ENCODE measurements around the gene APBB1IP.
"Not testable (repeated sequence)": the region's sequence is repeated elsewhere in the genome, so short reads cannot be mapped to it uniquely, and the experiment has no call there.

The APBB1IP gene

GRCh38 chr10:26445411-26446031, 7.4 kb downstream of the APBB1IP start:
- DNase-seq: no peak

- DNase-seq: no peak
Observed at GRCh38 chr10:26446258-26446657, 8.1 kb downstream of the APBB1IP start.

- DNase-seq: no peak
Observed at GRCh38 chr10:26448292-26448691, 10.2 kb downstream of the APBB1IP start.

GRCh38 chr10:26448706-26449435, 10.7 kb downstream of the APBB1IP start:
- no peak for DNase-seq

GRCh38 chr10:26449726-26450125, 11.6 kb downstream of the APBB1IP start:
- no peak for DNase-seq

- no peak for DNase-seq
Observed at GRCh38 chr10:26451903-26452302, 13.8 kb downstream of the APBB1IP start.

GRCh38 chr10:26453850-26454249, 15.7 kb downstream of the APBB1IP start:
- DNase-seq: no peak

GRCh38 chr10:26454891-26455290, 16.8 kb downstream of the APBB1IP start:
- no peak for DNase-seq

GRCh38 chr10:26455567-26456315, 17.6 kb downstream of the APBB1IP start:
- DNase-seq: no peak

- no peak for DNase-seq
Observed at GRCh38 chr10:26457088-26457487, 18.9 kb downstream of the APBB1IP start.

- DNase-seq: no peak
Observed at GRCh38 chr10:26460736-26461135, 22.6 kb downstream of the APBB1IP start.

GRCh38 chr10:26463986-26464385, 25.8 kb downstream of the APBB1IP start:
- DNase-seq: no peak

- DNase-seq: no peak
Observed at GRCh38 chr10:26464632-26465280, 26.6 kb downstream of the APBB1IP start.

- DNase-seq: not testable (repeated sequence)
Observed at GRCh38 chr10:26466531-26466930, 28.4 kb downstream of the APBB1IP start.

GRCh38 chr10:26467639-26468038, 29.5 kb downstream of the APBB1IP start:
- DNase-seq: no peak

- DNase-seq: no peak
Observed at GRCh38 chr10:26468291-26468690, 30.1 kb downstream of the APBB1IP start.

GRCh38 chr10:26468700-26469099, 30.6 kb downstream of the APBB1IP start:
- no peak for DNase-seq

GRCh38 chr10:26472492-26472778, 34.3 kb downstream of the APBB1IP start:
- no peak for DNase-seq

- no peak for DNase-seq
Observed at GRCh38 chr10:26474026-26474425, 35.9 kb downstream of the APBB1IP start.

GRCh38 chr10:26474845-26475244, 36.7 kb downstream of the APBB1IP start:
- not testable (repeated sequence) for DNase-seq

GRCh38 chr10:26475386-26475785, 37.2 kb downstream of the APBB1IP start:
- DNase-seq: no peak

GRCh38 chr10:26477501-26477900, 39.4 kb downstream of the APBB1IP start:
- DNase-seq: no peak

- DNase-seq: no peak
Observed at GRCh38 chr10:26478061-26478460, 39.9 kb downstream of the APBB1IP start.

All from NCI-H2081 treated with DMSO at 0.1 percent for 48 hours (cell line).